ENCODE data around the gene TSPAN9. TPM values are rescaled to one million over a fixed set of nuclear protein-coding genes. Genes with fewer than 3 reads are reported as not detected.

TSPAN9 gene
- total RNA-seq, 1 experiment from 2014 or later: 18.8 TPM

DNA sequence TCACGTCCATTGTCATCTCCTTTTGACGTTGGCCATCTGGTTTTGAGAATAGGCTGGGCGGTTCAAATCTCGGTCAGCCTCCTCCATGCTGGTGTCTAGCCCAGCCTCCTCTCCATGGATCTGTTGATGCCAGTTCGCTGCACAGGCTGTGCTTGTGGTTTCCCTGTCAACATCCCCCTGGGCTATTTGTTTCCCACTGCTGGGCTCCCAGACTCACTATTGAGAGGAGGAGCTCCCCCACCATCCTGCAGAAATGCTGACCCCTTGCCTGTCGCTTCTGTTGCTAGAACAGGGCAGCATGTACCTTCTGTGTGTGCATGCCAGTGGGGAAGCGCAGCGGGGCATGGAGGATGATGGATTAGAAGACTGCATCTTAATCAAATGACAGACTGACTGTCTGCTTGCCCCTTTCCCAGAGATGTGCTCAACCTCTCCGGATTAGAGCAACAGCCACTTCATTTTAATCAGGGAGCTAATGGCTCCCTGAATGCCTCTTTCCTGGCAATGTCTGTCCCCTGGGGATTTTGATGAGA lies 170.5 kb downstream of the TSPAN9 start:
- peak; percentile 85 for DNase-seq (ENCODE audit: low spot score)
- in situ Hi-C loops (cut with HindIII; ENCODE audit: low sequenced_read_pairs): no loop called here

DNA sequence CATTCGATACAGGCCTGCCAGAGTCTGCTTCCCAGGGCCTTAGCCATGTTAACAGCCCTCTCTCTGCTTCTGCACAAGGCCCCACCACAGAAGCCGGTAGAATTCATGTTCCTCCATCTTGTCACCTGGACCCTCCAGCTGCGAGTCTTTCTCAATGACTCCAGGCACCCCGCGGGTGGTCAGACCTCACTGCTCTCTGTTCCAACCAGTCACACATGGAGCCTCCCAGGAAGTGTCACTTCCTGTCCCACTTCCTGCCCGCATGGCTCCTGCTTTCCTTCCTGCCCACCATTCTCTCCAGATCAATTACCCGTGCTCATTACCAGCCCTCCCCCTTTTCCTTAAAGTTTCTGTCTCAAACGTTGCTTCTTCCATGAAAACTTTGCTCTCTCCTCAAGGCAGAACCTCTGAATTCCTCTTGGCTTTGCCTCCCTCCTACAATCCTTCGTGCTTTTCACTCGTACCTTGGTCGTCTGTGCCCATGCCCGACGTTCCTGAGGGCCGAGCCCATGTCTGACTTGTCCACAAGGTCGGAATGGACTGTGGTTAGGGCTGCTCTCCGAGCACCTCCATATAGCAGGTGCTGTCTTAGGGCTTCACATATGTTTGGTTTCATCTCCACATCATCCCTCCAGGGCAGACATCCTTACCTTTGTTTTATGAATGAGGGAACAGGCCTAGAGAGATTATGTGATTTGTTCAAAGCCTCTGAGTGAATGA lies 172.1 kb downstream of the TSPAN9 start:
- in situ Hi-C loops (cut with HindIII; ENCODE audit: low sequenced_read_pairs): no loop called here
- DNase-seq (ENCODE audit: low spot score): no peak

DNA sequence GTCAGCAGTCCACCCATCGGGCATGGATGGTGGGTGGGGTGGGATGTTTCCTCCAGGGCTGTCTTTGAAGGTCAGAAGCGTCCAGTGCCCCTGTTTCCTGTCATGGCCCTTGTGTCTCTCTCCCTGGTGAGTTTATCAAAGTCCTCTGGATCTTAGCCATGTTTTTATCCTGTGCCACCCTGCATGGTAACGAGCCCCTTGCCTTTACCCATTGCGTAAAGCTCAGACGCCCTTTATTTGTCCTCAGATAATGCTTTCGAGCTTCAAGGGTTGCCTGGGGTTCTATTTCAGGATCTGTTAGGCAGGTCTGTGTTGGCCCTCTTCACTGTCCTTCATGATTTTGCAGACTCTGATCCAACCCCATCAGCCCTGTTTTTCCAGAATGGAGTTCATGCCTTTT lies 172.9 kb downstream of the TSPAN9 start:
- in situ Hi-C loops (cut with HindIII; ENCODE audit: low sequenced_read_pairs): no loop called here

DNA sequence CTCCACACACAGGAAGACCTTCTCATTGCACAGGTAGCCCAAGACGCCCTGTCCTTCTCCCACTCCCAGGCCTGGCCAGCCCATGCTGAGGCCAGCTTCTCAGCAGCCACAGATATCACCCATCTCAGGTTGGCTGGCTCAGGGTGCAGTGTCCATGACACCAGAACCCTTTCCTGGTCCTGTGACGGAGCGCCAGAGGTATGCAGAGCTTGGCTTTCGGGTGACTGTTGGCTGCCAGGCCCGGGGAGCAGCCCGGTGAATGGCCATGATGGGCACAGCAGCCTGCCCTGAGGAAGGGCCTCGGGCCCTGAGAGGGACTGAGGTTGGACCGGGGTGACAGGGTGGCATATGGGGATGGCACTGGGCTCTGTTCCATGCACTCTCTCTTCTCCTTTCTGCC lies 173.4 kb downstream of the TSPAN9 start:
- in situ Hi-C loops (cut with HindIII; ENCODE audit: low sequenced_read_pairs): no loop called here
- DNase-seq (ENCODE audit: low spot score): no peak

More for the DNA sequence above, 172.9 kb downstream of the TSPAN9 start:
- DNase-seq (ENCODE audit: low spot score): no peak

DNA sequence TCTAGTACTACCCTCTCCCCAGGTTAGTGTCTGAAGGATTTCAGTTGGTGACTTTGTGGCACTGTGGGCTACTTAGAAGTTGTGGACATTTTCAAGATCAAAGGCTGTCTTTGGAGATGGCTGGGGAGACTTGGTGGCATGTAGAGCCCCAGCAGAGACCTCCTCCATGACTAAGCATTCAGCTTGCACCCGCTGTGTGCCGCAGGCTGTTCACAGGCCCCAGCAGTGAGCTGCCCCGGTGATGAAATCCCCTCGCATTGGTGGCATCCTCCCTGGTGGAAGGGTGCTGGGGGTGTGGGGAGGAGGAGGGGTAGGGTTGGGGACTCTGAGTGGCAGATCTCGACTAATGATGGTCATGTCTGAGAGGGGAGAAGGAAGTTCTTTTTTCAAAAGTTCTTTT lies 173.9 kb downstream of the TSPAN9 start:
- DNase-seq (ENCODE audit: low spot score): no peak
- in situ Hi-C loops (cut with HindIII; ENCODE audit: low sequenced_read_pairs): no loop called here

DNA sequence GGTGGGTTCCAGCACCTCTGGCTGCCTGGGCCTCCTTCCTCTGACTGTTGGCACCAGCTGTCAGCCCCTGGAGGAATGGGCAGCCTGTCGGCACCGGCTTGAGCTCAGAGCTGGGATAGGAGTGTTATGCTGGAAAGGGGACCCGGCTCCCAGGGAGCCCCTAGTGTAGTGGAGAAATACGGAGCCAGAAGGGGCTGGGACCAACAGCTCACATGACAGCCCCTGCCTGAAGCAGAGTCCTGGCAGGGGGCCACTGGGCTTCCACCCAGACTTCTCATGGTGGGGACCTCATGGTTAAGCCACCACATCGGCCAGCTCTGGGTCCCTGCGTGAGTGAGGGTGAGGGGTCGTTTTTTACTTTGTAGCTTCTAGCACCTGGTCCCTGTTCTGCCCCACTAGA lies 174.5 kb downstream of the TSPAN9 start:
- no peak for DNase-seq (ENCODE audit: low spot score)
- in situ Hi-C loops (cut with HindIII; ENCODE audit: low sequenced_read_pairs): no loop called here

DNA sequence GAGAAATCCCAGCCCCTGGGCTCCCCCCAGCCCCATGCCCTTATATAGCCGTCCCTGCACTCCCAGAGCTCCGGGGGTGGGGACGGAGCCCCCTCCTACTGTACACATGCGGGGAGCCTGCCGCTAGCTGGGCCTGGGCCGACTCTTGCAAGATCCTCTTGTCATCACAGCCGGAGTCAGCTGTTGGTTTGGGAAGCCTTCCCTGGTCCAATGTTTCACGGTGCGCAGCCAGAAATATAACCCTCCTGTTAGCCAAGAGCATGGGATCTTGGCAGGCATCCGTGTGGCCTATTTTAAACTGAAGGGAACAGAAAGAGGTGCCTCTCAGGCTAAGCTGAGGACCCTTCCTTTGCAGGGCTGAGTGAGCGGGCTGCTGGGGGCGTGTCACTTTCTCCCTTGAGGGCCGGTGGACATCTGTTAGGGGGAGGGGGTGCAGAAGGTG lies 175.3 kb downstream of the TSPAN9 start:
- in situ Hi-C loops (cut with HindIII; ENCODE audit: low sequenced_read_pairs): no loop called here
- peak; percentile 99 for DNase-seq (ENCODE audit: low spot score)

DNA sequence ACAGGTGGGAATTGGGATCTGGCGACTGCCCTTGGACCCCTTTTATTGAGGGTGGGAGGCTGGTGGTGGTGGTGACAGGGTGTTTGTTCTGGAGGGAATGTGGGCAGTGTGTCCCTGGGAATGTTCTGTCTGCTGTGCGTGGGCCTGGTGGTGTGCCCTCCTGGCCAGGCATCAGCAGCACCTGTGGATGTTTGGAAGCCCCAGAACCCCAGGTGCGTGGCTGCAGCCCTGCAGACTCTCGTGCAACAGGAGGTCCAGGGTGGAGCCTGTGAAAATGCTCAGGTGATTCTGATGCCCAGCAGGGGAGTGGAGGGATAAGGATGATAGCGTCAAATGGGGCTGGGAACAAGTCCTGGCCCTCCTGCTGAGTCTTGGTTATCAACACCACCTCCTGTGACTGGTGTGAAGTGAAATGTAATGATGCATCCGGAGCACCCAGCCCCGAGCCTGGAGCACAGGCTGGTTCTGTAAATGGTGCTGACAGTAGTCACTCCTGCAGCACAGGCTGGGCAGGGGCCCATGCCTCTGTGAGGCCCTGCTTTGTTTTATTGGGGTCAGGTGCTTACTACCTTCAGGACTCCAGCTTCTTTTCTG lies 176.6 kb downstream of the TSPAN9 start:
- in situ Hi-C loops (cut with HindIII; ENCODE audit: low sequenced_read_pairs): no loop called here
- no peak for DNase-seq (ENCODE audit: low spot score)

DNA sequence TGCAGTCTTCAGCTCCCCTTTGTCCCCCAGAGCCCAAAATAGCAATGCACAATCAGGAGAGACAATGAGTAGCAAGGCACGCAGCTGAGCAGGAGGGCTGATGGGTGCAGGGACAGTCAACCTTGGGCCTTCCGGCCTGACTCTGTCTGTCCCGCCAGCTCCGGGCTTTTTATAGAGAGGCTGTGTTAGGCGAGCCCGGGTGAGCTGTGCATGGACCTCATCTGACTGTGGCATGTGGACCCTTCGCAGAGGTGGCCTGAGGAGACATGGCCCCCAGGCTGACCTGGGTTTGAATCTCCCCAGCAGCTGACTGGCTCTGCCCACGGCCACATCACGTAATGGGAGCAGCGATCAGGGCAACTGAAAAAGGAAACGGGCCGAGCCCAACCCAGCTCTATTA lies 177.9 kb downstream of the TSPAN9 start:
- DNase-seq (ENCODE audit: low spot score): no peak
- in situ Hi-C loops (cut with HindIII; ENCODE audit: low sequenced_read_pairs): no loop called here

DNA sequence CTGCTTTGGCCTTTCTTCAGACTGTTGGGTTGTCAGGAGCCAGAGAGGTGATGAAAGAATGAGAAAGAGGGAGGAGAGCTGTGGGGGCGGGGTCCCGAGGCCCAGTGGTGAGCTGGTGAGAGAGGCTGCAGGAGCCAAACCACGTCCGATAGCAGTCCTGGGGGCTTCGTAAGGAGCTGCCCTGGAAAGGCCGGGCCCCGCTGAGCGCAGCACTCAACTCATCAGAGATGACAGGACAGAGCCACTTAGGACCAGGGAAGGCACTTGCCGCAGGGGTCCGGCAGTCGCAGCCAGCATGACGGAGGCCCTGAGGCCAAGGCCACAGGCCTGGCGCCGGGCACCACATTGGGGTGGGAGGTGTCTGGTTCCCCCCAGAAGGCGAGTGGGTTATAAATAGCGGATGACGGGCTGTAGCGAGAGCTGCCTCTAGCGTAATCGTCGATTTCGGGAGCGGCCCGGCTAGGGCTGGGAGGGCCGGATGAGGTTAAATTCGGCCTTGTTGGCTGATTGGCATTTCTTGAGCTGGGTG lies 179.0 kb downstream of the TSPAN9 start:
- in situ Hi-C loops (cut with HindIII; ENCODE audit: low sequenced_read_pairs): no loop called here
- DNase-seq (ENCODE audit: low spot score): no peak

DNA sequence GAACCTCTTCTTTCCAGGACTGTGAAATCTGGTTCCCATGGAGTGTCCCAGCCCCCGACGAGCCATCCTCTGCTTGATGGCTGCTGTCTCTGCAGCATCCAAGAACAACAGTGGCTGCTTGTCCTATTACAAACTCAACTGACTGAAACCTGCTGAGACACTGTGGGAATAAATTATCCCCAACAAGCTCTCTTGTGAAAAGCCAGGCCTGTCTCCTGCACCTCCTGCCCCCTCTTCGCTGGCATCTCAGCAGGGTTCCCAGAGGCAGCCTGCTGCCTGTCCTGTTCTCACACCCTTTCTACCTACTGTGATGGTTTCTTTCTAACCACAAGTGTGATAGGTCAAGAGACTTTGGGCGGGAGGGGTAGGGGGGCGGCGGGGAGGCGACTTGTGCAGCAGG lies 180.2 kb downstream of the TSPAN9 start:
- in situ Hi-C loops (cut with HindIII; ENCODE audit: low sequenced_read_pairs): no loop called here

DNA sequence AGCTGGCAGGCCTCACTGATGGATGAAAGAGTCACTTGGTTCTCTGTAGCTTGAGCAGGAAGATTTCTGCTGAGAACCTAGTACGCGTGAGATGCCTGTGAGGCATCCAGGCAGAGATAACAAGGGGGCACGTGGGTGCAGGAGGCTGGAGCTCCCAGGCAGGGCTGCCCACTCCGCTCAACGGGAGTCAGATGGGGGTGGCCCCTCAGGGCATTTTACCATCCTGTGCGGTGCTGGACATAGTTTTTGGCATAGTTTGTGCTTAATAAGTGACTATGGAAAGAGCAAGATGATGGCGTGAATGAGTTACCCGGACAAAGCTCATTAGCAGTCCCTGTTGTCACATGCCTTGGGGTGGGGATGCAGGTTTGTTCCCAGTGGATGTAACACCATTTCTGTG lies 182.8 kb downstream of the TSPAN9 start:
- DNase-seq (ENCODE audit: low spot score): no peak

More for the DNA sequence above, 180.2 kb downstream of the TSPAN9 start:
- no peak for DNase-seq (ENCODE audit: low spot score)

DNA sequence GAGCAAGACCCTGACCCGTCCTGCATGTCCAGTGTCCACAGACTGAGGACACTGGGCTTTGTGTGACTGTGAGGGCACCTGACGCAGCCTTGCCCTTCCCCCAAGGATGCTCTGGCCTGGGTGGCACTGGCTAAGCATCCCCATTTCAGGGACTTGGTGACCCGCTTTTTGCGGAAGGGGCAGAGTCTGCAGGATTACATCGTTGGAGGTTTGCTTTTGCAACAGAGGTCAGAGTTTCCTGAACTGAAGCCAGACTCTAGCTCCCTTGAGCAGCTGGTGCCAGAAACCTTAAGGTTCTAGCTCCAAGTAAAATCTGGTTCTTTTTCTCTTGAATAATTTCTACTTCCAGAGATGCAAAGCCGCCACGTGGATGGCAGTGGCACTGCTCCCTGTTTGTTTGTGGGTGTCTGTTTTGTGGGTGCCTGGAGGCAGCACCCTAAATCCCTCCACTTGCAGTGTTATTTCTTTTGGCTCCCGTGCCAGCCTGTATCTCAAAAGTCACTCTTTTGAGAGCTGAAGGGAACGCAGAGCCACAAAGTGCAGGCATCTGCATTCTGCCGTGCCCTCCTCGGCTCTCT lies 184.7 kb downstream of the TSPAN9 start:
- no peak for DNase-seq (ENCODE audit: low spot score)
- in situ Hi-C loops (cut with HindIII; ENCODE audit: low sequenced_read_pairs): no loop called here

More for the DNA sequence above, 182.8 kb downstream of the TSPAN9 start:
- in situ Hi-C loops (cut with HindIII; ENCODE audit: low sequenced_read_pairs): no loop called here

DNA sequence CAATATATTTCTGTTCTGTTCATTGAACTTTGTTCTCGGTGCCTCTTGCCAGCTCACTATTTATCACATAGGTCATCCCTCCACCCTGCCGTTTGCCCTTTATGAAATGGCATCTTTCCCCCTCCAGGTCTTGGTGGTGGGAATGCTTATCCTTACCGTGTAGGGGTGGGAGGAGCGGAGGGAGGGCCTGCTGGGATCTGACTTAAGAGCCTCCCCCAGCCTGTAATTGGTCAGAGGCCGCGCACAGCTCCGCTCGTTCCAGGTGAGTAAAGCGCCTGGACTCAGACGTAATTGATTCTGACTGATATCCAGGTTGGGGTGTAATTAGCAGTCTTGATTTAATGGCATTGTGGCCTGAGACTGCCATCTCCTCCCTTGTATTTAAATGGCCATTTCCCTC lies 185.3 kb downstream of the TSPAN9 start:
- in situ Hi-C loops (cut with HindIII; ENCODE audit: low sequenced_read_pairs): no loop called here
- peak; percentile 70 for DNase-seq (ENCODE audit: low spot score)

DNA sequence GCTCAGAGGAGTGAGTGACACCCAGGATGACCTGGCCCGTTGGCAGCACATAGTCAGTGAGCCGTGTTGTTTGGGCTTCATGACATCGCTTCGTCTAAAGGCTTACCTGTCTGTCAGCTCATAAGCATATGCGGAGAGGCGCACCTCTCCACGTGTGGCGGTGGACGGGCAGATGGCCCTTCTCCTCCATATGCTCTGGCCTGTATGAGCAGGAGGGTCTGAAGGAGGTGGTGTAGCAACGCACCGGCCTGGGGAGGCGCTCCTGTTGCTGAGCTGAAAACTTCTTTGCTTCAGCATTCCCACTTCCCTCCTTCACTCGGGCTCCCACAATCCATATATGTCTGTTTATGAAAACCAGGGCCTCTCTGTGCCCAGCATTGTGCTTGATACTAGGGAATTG lies 186.1 kb downstream of the TSPAN9 start:
- DNase-seq (ENCODE audit: low spot score): peak; percentile 78
- in situ Hi-C loops (cut with HindIII; ENCODE audit: low sequenced_read_pairs): no loop called here

DNA sequence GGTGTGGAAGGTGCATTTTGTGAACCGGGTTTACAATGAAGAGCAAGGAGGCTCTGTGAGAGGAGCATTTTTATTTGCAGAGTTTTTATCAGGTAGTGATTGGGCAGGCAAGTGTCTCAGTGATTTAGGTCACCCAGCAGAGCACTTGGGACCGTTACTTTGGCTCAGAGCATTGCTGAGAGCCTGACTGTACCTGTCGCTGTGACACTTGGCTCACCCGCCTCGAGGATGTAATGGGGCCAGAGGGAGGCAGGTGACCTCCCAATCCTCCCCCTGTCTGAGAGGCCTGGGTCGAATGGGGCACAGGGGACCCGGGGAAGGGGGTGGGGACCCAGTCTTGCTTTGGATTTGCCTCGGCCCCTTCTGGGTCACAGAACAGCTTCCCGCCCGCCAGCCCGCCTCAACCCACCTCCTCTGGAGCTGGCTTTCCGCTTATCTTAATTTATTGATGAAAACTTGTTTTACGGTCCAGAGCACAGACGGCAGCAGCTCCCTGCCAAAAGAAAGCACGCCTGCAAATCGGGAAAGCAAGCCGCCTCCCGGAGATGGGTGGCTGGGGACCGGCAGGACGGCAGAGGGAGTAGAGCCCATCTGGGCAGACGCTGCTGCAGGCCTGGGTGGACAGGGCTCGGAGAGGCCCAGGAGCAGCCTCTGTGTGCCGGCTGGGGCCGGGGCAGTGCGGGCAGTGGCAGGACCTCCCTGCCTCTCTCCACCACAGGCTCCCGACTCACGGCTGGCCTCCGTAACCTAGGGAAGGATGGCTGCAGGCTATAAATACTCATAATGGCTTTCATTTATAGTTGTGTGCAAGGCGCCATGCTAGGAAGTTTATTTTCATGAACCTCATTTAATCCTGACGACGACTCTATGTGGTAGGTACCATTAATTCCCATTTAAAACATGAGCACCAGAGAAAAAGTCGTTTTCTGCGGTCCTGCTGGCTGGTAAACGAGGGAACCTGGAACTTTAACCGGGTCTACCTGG lies 187.1 kb downstream of the TSPAN9 start:
- peak; percentile 73 for DNase-seq (ENCODE audit: low spot score)
- in situ Hi-C loops (cut with HindIII; ENCODE audit: low sequenced_read_pairs): no loop called here

DNA sequence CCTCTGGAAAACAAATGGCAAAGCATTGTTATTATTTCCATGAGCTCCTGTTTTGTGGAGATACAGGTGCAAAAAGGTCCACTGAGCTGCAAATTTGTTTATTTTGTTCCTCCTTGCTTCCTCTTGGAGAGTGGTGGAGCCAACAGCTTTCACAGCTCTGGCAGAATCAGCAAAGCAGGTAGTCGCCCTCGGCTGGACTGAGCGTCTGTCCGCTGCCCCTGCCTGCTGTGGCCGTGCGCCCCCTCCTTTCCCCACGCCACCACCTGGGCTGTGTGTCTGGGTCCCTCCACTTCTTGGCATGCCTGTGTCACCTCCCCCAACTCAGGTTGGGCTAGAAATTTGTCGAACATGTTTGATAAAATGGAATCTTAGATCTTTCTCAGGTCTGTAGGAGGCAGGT lies 188.2 kb downstream of the TSPAN9 start:
- in situ Hi-C loops (cut with HindIII; ENCODE audit: low sequenced_read_pairs): no loop called here
- DNase-seq (ENCODE audit: low spot score): no peak

DNA sequence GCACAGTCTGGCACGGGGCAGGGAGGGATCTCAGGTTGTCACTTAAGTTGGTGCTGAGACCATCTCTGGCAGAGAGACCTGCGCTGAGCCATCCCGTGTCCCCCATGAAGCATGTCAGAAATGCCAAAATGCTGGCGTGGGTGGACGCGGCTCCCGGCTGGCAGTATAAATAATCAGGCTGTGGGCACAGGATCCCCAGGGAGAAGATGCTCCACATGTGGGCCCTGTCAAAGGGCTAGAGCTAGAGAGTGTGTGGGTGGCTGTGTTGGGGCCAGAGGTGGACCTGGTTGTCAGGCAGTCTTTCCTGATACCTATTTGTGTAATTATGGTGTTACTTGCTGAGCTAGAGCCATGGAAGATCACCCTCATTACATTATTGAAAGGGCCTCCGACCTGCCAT lies 189.5 kb downstream of the TSPAN9 start:
- in situ Hi-C loops (cut with HindIII; ENCODE audit: low sequenced_read_pairs): no loop called here
- DNase-seq (ENCODE audit: low spot score): no peak

DNA sequence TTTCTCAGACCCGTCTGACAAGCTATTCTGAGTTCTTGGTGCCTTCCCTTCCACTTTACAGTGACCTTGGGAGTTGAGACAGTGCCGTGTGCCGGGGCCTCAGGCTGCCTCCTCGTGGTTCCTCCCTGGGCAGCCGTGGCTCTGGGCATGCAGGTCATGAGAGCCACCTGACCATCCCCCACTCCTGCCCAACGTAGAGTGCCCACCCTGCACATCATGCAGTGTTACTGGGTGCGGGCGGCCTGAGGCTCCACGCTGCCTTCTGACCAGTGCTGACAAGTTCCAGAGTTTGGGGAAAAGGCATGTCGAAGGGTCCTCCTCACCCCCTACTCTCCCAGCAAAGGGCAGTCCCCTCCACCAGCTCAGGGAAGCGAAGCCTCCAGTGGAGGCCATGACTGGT lies 190.5 kb downstream of the TSPAN9 start:
- in situ Hi-C loops (cut with HindIII; ENCODE audit: low sequenced_read_pairs): no loop called here
- DNase-seq (ENCODE audit: low spot score): no peak

All from G401 (cell line).